ENCODE measurements around the gene KRT36. TPM values are rescaled to one million over a fixed set of nuclear protein-coding genes. Genes with fewer than 3 reads are reported as not detected.

Gene KRT36
- total RNA-seq, 1 donor from 2014 or later, result not detected

DNA sequence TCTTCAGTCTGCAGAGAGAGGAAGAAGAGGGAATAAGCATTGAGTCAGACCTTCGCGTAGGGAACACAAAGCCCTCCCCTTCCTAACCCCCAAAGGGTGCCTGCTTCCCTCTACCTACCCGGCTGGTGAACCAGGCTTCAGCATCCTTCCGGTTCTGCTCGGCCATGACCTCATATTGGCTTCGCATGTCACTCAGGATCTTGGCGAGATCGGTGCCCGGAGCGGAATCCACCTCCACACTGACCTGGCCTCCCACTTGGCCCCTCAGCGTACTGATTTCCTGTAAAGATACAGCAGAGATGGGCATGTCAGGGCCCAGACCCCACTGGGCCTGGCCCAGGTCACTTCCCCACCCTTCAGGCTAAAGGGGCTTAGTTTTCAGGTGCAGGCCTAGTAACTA, 34.6 kb upstream of the KRT36 start:
- peaks cover 16% of the 10 kb centered on the region for H3K27me3 Mint-ChIP-seq (ENCODE audit: low read depth)
- H3K27ac Mint-ChIP-seq, result peak overlapping the region; percentile 16
- H3K4me1 Mint-ChIP-seq, result peaks cover 77% of the 10 kb centered on the region
- peaks cover 23% of the 10 kb centered on the region for H3K36me3 Mint-ChIP-seq
- no peaks in the 10 kb centered on the region for H3K9me3 Mint-ChIP-seq
- TF ChIP-seq, protein P1, sequence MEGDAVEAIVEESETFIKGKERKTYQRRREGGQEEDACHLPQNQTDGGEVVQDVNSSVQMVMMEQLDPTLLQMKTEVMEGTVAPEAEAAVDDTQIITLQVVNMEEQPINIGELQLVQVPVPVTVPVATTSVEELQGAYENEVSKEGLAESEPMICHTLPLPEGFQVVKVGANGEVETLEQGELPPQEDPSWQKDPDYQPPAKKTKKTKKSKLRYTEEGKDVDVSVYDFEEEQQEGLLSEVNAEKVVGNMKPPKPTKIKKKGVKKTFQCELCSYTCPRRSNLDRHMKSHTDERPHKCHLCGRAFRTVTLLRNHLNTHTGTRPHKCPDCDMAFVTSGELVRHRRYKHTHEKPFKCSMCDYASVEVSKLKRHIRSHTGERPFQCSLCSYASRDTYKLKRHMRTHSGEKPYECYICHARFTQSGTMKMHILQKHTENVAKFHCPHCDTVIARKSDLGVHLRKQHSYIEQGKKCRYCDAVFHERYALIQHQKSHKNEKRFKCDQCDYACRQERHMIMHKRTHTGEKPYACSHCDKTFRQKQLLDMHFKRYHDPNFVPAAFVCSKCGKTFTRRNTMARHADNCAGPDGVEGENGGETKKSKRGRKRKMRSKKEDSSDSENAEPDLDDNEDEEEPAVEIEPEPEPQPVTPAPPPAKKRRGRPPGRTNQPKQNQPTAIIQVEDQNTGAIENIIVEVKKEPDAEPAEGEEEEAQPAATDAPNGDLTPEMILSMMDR (IDR thresholded peaks at IDR 0.05; ENCODE audit: unreplicated experiment), result no peak
- no peak for DNase-seq (ENCODE audit: low spot score in 2 of 2, unreplicated experiment in 2 of 2)
- peak overlapping the region; percentile 92 for H3K4me3 Mint-ChIP-seq

DNA sequence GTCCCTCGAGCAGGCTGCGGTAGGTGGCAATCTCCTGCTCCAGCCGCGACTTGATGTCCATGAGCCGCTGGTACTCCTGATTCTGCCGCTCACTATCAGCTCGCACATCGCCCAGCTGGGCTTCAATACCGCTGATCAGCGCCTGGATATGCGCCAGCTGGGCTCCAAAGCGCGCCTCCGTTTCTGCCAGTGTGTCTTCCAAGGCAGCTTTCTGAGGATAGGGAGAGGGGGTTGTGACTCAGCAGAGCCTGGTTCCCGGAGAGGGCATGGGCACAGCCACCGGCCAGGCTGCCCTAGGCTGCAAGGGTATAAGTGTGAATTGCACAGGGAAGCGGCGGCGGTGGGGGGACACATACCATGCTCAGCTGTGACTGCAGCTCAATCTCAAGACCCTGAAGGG, 34.1 kb upstream of the KRT36 start:
- peaks cover 11% of the 10 kb centered on the region for H3K27me3 Mint-ChIP-seq (ENCODE audit: low read depth)
- H3K4me3 Mint-ChIP-seq, result no peak overlapping the region
- TF ChIP-seq, protein P1 (IDR thresholded peaks at IDR 0.05; ENCODE audit: unreplicated experiment), result no peak
- peaks cover 23% of the 10 kb centered on the region for H3K36me3 Mint-ChIP-seq
- H3K9me3 Mint-ChIP-seq, result no peaks in the 10 kb centered on the region
- peak overlapping the region; percentile 36 for H3K27ac Mint-ChIP-seq
- H3K4me1 Mint-ChIP-seq, result peaks cover 77% of the 10 kb centered on the region
- DNase-seq (ENCODE audit: low spot score in 2 of 2, unreplicated experiment in 2 of 2), result no peak

DNA sequence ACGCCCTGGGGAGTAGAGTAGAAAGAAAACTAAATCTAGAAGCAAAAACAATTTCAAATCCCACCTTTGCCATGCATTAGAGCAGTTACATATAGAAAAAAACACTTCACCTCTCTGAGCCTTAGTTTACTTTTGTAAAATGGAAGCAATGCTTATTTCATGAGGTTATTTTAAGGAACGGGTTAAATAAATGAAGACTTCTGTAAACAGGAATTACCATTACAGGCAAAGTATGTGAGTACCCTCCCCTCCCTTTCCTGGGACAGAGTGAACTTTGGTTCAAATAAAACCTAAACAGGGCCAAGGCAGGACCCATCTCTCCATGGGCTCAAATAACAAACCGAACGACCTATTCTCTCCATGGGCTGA, 33.5 kb upstream of the KRT36 start:
- Mint-ChIP-seq H3K4me3 (no peak overlapping the region), H3K9me3 (no peaks in the 10 kb centered on the region), H3K27me3 (ENCODE audit: low read depth) (peaks cover 8% of the 10 kb centered on the region), H3K4me1 (peaks cover 73% of the 10 kb centered on the region), H3K36me3 (peaks cover 23% of the 10 kb centered on the region), H3K27ac (peak overlapping the region; percentile 57)
- no peak for DNase-seq (ENCODE audit: low spot score in 2 of 2, unreplicated experiment in 2 of 2)
- TF ChIP-seq, protein P1 (IDR thresholded peaks at IDR 0.05; ENCODE audit: unreplicated experiment), result no peak

DNA sequence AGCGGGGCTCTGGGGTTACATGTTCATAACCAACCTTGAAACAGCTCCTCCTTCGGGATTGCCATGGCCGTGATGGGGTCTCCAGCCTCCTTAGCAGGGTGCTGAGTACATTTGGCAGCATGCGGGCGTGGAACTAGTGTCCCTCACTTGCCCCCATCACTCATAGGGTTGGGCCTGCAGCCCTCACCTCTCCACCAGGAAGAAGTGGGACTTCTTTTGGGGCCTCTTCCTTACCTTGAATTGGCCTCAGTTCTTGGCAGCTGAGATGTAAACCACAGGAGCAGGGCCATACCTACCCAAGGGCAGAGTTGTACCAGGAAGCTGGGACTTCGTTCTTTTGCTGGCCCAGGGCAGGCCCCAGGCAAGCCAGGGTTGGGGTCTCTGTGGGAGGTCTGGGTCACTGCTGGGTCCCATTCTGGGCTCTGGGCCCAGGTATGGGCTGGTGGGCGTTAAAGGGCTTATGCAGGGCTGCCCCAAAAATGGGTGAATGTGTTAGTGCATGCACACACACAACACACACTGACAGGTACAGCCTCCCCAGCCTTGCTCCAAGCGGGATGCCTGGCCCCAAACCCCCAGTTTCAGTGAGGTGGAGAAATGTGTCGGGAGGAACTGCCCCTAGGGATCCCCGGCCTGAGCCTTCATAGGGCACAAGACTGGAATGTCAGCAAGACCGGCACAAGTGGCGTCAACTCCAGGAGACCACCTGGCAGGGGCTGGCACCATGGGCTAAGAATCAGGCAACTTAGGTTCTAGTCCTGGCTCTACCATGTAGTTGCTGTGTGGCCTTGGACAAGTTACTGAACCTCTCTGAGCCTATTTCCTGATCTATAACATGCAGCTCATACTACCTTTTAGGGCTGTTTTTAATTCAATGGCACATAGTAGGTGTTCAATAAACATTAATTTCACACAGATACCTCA, 32.9 kb upstream of the KRT36 start:
- H3K27ac Mint-ChIP-seq, result peak overlapping the region; percentile 86
- peaks cover 7% of the 10 kb centered on the region for H3K27me3 Mint-ChIP-seq (ENCODE audit: low read depth)
- H3K9me3 Mint-ChIP-seq, result no peaks in the 10 kb centered on the region
- TF ChIP-seq, protein P1 (IDR thresholded peaks at IDR 0.05; ENCODE audit: unreplicated experiment), result no peak
- H3K36me3 Mint-ChIP-seq, result peaks cover 23% of the 10 kb centered on the region
- DNase-seq (ENCODE audit: low spot score in 2 of 2, unreplicated experiment in 2 of 2), result no peak
- H3K4me3 Mint-ChIP-seq, result peak overlapping the region; percentile 3
- H3K4me1 Mint-ChIP-seq, result peaks cover 74% of the 10 kb centered on the region

DNA sequence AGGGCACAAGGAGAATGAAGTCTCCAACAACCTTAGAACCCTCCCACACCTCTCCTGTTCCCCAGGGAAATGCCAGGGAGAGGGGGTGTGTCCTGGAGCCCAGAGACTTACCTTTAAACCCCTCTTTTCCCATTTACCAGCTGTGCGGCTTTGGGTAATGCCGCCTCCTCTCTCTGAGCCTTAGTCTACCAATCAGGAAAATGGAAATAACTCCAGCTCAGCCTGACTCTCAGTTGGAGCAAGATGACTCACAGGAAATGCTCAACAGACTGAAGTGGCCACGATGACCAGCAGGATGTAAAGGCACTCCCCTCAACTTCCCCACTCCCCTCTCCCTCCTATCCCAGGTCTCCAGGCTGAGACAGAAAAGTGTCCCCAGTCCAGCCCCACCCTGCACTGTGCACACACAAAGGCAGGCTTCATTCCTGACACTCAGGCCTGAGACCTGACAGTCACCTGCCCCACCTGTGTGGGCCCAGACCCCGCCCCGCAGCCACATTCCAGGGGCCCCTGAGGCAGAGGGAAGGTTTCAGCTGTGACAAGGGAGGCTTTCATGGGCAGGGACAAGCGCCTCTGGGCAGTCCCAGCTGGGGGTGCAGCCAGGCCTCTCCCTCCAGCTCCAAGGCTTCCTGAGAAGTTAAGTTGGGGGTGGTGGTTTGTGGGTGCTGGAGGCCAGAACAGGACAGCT, 32.0 kb upstream of the KRT36 start:
- TF ChIP-seq, protein P1 (IDR thresholded peaks at IDR 0.05; ENCODE audit: unreplicated experiment), result no peak
- H3K4me1 Mint-ChIP-seq, result peaks cover 73% of the 10 kb centered on the region
- no peaks in the 10 kb centered on the region for H3K27me3 Mint-ChIP-seq (ENCODE audit: low read depth)
- no peaks in the 10 kb centered on the region for H3K9me3 Mint-ChIP-seq
- H3K4me3 Mint-ChIP-seq, result peak overlapping the region; percentile 3
- DNase-seq (ENCODE audit: low spot score in 2 of 2, unreplicated experiment in 2 of 2), result no peak
- H3K36me3 Mint-ChIP-seq, result peaks cover 20% of the 10 kb centered on the region
- peak overlapping the region; percentile 86 for H3K27ac Mint-ChIP-seq

All from mesothelial cell of epicardium (in vitro differentiated cells).